Renal pelvis (tissue), 4 donors: Measurements from ENCODE around the gene KRTAP4-3. TPM values are rescaled to one million over a fixed set of nuclear protein-coding genes. Genes with fewer than 3 reads are reported as not detected.
"Not testable (repeated sequence)": the region's sequence is repeated elsewhere in the genome, so short reads cannot be mapped to it uniquely, and the experiment has no call there.

Experiments used
- DNase-seq: peaks from one replicate; pipeline ENCODE4 v3.0.0-alpha.2; 2013
- polyA plus RNA-seq, 3 donors: library from polyadenylated mRNA; unstranded; fragments of 120-200 nt; gene quantifications; one replicate each; pipeline ENCODE4 v1.2.1, GENCODE V29; 2013; ENCODE audit not compliant: insufficient read length in 3 of 3

The KRTAP4-3 gene
- polyA plus RNA-seq, 3 donors = not detected

DNA sequence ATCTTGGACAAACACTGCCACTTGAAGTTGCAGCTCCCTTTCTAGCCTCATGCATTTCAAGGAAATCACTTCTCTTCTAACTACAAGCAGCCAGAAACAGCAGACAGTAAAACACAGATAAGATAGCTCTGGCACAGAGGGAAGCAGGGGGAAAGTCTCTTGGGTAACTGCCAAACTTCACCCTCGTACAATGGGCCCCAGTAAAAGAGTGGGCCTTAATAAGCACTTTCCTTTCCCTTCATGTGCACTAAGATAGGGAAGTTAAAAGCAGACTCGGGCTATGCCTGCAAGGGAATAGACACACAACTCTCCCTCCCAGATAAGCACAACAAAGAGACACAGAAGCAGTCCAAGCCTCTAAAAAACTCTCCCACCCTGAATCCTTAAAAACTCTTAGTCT, 14.2 kb downstream of the KRTAP4-3 start:
- no peak for DNase-seq

DNA sequence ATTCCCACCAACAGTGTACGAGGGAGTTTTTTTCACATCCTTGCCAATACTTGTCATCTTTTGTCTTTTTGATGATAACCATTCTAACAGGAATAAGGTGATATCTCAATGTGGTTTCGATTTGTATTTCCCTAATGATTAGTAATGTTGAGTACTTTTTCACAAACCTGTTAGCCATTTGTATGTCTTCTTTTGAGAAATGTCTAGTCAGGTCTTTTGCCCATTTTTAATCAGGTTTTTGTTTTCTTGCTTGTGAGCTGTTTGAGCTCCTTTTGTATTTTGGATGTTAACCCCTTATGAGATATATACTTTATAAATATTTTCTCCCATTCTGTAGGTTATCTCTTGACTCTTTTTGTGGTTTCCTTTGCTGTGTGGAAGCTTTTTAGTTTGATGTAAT, 16.5 kb downstream of the KRTAP4-3 start:
- no peak for DNase-seq

DNA sequence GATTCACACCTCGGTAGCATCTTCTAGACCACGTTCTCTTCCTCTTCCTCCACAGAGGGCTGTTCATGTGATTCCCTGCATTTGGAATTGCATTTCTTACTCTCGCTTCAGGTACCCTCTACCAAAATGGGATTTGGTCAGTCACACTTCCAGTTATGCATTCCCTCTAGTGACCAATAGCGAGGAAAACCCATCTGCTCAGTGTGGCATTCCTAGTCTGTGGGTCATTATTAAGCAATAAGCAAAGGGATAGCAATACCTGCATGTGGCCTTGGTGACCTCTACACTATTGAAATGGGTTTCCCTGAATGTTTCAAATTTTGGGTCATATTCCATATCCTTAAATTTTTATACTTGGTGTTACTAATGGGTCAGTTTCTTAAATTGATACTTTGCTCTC, 18.0 kb downstream of the KRTAP4-3 start:
- no peak for DNase-seq

DNA sequence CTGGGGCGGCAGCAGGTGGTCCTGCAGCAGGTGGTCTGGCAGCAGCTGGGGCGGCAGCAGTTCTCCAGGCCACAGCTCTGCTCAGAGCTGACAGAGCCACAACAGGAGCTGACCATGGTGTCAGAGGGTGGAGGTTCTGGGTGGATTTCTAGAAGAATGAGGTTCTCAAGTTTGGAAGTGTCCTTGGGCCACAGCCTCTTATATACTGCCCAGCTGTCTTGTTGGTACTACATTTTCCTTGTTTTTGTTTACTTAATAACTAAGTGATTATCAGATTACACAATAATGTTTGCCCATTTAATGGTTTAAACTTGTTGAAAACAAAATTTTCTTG, 18.4 kb downstream of the KRTAP4-3 start, which contains the start of gene KRTAP4-5:
TSS of gene KRTAP4-5 (minus strand) at position 174 of the 334 bp plus-strand sequence. CDS start at position 116, 58 bp downstream.
- DNase-seq = no peak

DNA sequence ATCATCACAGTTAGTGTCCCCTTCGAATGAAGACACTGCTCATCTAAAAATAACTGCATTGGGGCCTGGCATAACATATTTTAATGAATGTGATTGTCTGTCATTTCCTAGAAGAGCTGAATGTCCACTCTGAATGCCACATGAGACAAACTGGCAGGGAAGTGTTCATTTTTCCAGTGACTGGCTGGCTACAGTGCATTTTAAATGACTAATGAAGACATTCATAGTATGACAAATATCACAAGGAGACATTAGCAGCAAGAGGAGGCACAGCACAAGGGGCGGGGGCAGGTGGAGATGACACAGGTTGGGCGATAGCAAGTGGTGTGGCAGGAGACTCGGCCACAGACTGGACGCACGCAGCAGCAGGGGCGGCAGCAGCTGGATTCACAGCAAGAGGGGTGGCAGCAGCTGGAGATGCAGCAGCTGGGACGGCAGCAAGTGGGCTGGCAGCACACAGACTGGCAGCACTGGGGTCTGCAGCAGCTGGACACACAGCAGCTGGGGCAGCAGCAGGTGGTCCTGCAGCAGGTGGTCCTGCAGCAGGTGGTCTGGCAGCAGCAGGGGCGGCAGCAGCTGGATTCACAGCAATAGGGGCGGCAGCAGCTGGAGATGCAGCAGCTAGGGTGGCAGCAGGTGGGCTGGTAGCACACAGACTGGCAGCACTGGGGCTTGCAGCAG, 18.9 kb downstream of the KRTAP4-3 start:
- not testable (repeated sequence) for DNase-seq

DNA sequence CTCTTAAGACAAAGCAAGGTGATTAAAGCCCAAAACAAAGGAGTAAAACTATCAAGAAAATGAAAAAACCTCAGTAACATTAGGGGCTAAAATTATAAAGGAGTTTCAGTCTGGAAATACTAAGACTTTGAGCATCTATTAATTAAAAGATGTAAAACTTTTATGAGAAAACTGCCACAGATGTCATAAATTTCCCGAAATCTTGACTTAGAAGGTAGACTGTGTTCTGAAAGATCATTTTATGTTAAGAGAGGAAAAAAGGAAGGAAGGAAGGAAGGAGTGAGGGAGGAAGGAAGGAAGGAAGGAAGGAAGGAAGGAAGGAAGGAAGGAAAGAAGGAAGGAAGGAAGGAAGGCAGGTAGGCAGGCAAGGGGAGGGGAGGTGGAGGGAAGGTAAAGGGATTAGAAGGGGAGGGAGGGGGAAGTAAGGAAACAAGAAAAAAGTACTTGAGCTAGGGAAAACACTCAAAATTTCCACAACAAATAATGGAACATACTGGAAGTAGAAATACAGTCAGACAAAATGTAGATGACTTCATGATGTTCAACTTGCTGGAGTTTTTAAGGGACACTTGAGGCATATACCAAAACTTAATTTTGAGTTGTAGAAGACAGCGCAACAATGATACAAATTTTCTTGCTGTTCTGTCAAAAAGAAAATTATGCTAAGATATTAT, 20.4 kb downstream of the KRTAP4-3 start:
- no peak for DNase-seq

DNA sequence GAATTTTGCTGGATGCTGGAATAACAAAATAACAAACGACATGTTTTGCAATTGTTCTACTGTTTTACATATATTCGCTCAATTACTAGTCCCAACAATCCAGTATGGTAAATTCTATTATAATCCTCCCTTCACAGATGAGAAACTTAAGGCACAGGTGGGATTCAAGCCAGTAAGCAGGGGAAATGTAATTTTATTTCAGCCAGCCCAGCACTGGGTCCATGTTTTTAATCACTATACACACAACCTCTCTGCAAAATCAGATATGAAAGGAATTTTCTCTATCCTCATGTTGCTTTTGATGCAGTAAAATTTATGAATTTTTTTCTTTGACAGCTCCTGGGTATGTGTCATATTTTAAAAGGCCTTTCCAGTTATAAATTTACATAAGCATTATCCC, 22.8 kb downstream of the KRTAP4-3 start:
- no peak for DNase-seq

DNA sequence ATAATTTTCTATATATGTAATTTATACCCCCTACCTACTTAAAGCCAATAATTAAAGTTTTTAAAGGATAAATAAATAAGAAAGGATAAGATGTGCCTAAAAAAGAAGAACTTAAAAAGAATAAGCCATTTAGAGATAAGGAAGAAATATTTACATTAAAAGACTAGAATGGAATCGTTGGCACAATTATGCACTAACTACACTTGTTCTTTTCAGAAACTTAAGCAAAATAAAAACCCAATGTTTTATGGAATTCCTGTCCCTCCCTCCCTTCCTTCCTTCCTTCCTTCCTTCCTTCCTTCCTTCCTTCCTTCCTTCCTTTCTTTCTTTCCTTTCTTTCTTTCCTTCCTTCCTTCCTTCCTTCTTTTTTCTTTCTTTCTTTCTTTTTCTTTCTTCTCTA, 23.2 kb downstream of the KRTAP4-3 start:
- DNase-seq = no peak

DNA sequence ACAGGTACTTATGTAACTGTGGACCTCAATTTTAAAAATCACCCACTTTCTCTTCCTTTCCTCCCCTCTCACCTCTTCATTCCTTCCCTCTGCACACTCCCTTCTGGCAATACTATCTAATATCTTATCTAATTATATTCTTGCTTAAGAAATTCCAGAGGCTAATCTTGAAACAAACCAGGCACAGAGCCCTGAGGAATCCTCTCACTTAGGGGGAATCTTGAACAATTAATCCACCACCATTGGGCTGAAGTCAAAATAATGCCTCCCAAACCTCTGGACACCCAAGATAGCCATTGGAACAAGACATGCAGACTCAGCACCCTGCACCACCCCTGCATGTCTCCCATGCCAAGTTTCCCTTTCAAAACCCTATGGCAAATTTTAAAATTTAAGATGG, 26.7 kb downstream of the KRTAP4-3 start:
- no peak for DNase-seq

DNA sequence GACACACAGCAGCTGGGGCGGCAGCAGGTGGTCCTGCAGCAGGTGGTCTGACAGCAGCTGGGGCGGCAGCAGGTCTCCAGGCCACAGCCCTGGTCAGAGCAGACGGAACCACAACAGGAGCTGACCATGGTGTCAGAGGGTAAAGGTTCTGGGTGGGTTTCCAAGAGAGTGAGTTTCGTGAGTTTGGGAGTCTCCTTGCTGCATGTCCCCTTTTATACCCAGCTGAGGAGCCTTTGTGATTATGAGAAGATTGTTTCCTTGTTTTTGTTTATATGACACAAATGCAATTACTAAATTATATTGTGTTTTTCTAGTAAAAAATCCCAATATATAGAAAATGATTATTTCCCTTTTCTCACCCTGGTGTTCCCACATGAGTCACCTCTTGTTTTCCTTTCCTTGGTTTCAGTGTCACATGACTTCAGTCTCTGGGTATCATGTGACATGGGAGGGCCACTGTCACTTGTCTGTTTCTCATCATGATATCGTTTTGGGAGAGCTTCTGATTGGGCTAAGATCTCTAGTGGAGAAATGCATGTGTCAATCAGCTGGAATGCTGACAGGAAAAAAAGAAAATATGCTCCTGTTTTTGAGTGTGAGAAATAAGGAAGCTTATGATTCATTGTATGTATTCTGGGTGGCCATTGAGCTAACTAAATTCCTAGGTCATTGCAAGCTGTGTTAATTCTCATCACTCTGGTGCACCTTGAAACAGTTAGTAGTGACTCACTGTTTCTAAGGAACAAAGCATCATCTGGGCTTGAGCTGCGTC, 27.5 kb downstream of the KRTAP4-3 start, which contains the start of gene KRTAP4-6:
TSS of gene KRTAP4-6 (minus strand) at position 185 of the 772 bp plus-strand sequence. CDS start at position 128, 57 bp downstream.
- DNase-seq = no peak

DNA sequence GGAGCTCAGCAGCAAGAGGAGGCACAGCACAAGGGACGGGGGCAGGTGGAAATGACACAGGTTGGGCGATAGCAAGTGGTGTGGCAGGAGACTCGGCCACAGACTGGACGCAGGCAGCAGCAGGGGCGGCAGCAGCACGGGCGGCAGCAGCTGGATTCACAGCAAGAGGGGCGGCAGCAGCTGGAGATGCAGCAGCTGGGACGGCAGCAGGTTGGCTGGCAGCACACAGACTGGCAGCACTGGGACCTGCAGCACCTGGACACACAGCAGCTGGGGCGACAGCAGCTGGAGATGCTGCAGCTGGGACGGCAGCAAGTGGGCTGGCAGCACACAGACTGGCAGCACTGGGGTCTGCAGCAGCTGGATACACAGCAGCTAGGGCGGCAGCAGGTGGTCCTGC, 28.2 kb downstream of the KRTAP4-3 start:
- not testable (repeated sequence) for DNase-seq

DNA sequence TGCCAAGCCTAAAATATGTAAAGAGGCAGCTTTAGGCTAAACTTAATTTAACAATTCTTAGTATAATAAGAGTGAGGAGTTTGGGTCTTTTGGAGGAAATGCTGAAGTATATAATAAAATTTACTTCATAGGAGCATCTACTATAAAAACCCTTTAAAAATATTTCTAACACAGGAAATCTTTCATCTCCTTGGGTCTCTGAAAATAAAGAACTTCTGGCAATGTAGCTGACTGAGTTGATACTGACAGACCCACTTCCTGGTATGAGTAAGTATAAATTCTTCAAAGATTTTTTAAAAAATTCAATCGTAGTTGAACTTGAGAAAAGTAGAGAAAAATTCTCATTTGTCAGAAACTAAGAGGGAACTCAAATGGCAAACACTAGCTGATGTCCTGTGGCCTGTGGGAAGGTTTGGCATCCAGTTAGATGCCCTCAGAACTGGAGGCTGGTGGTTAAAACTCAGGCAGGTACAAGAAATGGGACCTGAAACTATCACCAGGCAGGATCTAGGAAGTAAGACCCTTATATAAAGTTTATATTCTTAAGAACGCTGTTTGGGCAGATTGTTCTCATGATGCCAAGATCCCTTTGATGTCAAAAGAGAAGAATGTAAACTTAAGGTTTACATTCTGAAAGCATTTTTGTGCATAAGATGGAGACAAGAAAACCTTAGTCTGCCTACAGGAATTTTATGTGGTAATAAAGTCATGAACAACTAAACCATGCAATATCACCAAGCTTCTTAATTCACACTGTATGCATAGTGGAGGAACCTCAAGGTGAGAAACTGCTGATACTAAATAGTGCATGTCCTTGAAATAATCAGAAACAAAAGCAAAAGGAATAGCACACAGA, 33.9 kb downstream of the KRTAP4-3 start:
- no peak for DNase-seq

DNA sequence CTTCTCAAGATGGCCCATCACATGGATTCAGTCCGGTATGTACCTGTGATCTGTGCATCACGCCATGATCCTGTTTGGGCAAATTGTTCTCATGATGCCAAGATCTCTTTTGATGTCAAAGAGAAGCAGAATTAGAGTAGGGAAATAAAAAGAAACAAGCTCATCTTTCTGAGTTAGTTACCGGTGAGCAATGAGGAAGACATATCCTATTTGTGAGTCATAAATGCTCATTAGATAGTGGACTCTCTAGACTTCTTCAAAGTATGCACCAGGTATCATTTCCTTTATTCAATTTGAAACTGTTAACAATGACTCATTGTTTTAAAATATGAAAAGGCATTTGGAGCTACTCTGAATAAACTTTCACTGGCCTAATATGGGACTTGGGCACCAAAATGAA, 36.0 kb downstream of the KRTAP4-3 start:
- DNase-seq = no peak

DNA sequence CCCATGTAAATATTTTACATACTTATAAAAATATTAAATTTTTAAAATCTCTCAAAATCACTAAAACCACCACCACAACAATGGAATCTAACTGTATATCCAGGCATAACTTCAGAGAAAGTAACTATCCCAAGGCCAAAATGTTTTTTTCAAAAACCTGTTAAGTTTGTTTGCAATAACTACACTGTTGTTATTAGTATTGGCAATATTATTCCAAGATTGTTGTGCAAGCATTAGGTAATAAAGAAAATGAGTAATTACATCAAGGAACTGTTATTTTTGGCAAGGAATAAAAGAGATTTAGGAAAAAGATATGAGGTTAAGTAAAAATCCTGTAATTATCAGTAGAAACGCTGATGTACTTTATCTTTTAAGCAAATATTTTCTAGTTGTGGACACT, 40.6 kb downstream of the KRTAP4-3 start:
- DNase-seq = no peak

DNA sequence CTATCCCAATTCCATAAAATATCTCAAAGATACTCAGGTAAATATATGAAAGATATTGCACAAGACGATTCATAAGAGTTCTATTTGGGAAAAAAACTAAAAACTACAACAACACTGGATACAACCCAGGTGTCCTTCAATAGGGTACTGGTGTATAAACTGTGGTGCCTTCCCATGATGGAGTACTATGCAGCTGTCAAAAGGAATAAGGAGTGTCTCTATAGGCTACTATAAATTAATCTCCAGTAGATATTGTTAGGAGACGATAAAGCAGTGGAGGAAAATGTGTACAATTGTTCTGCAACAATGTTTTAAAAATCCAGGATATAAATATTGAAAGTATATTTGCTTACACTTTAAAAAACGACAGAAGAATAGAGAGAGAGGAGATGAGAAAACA, 41.6 kb downstream of the KRTAP4-3 start:
- DNase-seq = no peak

DNA sequence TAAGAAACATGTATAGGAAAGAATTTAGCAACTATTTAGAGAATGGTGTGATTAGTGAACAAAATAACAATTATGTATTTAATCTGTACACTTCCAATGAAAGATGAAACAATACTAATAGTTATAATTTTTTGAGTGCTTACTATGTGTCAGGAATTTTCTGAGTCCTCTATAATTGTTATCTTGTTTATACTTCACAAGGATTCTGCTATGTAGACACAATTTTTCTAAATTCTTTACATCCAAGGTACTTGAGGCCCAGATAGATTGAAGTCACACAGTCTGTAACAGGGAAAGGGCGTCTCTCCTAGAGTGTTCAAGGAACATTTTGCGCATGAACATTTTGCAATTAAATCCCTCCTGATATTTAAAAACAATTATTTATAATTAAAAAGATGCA, 43.0 kb downstream of the KRTAP4-3 start:
- DNase-seq = no peak

DNA sequence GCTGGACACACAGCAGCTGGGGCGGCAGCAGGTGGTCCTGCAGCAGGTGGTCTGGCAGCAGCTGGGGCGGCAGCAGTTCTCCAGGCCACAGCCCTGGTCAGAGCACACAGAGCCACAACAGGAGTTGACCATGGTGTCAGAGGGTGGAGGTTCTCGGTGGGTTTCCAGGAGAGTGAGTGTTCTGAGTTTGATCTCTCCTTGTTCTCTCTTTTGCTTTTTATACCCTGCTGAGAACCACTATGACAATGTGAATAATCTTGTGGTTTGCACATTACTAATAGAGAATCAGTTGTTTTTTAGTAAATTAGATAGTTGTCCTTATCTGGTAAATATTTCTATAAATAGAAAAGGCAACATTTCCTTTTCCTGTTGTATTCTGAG, 44.0 kb downstream of the KRTAP4-3 start, which contains the start of gene KRTAP4-12:
TSS of gene KRTAP4-12 (minus strand) at position 192 of the 381 bp plus-strand sequence. CDS start at position 132, 60 bp downstream.
- DNase-seq = not testable (repeated sequence)

DNA sequence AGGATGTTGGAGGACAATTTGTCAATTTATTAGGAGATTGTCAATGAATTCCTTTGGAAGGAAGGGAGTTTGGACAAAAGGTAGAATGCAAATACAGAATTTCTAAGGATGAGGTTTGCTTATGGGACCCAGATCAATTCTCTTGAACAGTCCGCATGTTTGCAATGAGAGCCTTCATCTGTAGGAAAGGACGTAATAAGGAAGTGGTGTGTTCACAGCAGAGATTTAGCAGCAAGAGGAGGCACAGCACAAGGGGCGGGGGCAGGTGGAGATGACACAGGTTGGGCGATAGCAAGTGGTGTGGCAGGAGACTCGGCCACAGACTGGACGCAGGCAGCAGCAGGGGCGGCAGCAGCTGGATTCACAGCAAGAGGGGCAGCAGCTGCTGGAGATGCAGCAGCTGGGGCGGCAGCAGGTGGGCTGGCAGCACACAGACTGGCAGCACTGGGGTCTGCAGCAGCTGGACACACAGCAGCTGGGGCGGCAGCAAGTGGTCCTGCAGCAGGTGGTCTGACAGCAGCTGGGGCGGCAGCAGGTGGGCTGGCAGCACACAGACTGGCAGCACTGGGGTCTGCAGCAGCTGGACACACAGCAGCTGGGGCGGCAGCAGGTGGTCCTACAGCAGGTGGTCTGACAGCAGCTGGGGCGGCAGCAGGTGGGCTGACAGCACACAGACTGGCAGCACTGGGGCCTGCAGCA, 44.6 kb downstream of the KRTAP4-3 start:
- not testable (repeated sequence) for DNase-seq

DNA sequence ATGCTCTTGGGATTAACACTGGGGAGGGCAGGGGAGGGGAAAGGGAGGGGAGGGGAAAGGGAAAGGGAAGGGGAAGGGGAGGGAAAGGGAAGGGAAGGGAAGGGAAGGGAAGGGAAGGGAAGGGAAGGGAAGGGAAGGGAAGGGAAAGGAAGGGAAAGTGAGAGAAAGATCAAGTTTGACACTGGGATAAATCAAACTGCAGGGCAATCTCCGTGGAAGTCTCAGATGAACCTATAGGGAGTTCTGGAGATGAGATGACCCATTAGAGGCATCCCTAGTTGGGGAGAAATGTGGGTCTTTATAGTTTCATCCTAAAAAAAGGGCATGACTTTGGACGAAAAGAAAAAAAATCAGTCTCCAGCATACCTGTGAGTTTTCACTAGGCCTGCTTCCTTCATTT, 46.3 kb downstream of the KRTAP4-3 start:
- DNase-seq = no peak

DNA sequence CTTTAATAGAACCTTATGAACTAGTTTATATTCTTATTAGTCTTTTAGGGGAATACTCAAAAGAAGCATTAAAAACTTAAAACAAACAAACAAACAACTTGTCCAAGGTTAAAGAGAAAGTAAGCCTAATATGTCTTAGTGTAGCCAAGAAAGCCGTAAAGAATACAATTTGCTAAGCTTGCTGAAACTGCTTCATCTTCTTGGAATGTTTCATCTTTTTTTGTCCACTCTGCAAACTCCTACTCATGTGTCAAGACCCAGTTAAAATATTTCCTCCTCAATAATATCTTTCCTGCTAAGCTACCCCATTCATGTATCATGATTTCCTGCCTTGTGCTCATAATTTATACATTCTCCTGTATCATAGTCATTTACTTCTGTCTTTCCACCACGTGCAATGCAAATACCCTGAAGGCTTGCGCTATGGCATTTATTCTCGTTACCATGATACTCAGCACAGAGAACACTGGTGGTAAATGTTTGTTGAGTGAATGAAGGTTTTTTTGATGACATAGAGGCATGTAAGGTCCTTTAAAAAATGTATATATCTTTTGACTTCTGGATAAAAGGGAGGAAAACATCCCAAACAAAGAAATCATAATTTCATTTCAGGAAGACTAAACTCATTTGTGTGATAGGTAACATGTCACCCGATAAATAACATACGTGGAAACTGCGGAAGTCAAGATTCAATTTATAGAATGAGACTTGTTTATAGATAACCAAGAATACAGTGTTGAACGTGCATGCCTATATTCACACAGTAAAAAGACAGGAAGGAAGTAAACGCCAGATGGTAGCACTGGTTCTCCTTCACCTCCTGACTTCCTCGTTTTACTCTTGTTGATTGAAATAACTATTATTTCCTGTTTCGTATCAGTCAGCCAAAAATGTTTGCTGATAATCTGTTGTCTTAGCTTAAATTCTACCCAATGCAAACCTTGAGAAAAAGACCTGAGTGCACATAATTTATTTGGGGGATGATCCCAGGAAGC, 48.0 kb downstream of the KRTAP4-3 start:
- DNase-seq = not testable (repeated sequence)
